Endodermal cell (in vitro differentiated cells): ENCODE results near the gene VIM. TPM values are rescaled to one million over a fixed set of nuclear protein-coding genes. Genes with fewer than 3 reads are reported as not detected.

Source experiments
- DNase-seq: peaks from one replicate; pipeline ENCODE4 v3.0.0-alpha.2; 2017
- H3K27ac ChIP-seq: 2 replicates; pipeline ENCODE4 v1.5.1; 2013; ENCODE audit warnings: mild to moderate bottlenecking, low read depth, low read length, moderate library complexity
- H3K27me3 ChIP-seq: 2 replicates; pipeline ENCODE4 v1.6.1; 2013; ENCODE audit warnings: mild to moderate bottlenecking, low read length, moderate library complexity; ENCODE audit not compliant: insufficient read depth, control insufficient read depth, poor library complexity, severe bottlenecking
- H3K36me3 ChIP-seq: 2 replicates; pipeline ENCODE4 v1.7.0; 2013; ENCODE audit warnings: mild to moderate bottlenecking, low read length, moderate library complexity; ENCODE audit not compliant: control insufficient read depth, insufficient read depth
- H3K4me1 ChIP-seq: one replicate; pipeline ENCODE4 v1.7.0; 2013; ENCODE audit warnings: low read length; ENCODE audit not compliant: control insufficient read depth, insufficient read depth
- H3K4me3 ChIP-seq: 2 replicates; pipeline ENCODE4 v1.5.1; 2013; ENCODE audit warnings: mild to moderate bottlenecking, low read length, moderate library complexity
- H3K9ac ChIP-seq: 2 replicates; pipeline ENCODE4 v1.6.1; 2013; ENCODE audit warnings: mild to moderate bottlenecking, low read length, moderate library complexity; ENCODE audit not compliant: poor library complexity, severe bottlenecking; ENCODE audit errors: extremely low read depth
- H3K9me3 ChIP-seq: 2 replicates; pipeline ENCODE4 v1.6.1; 2013; ENCODE audit warnings: mild to moderate bottlenecking, low read length, moderate library complexity; ENCODE audit not compliant: control insufficient read depth
- H3K27ac Mint-ChIP-seq: 2 replicates; pipeline ENCODE4 v1.8.0; 2020; ENCODE audit warnings: mixed read lengths
- H3K27me3 Mint-ChIP-seq: 2 replicates; pipeline ENCODE4 v1.8.0; 2021; ENCODE audit warnings: mild to moderate bottlenecking, mixed read lengths; ENCODE audit not compliant: insufficient read depth
- H3K36me3 Mint-ChIP-seq: 2 replicates; pipeline ENCODE4 v1.8.0; 2020; ENCODE audit warnings: low read depth, mixed read lengths
- H3K4me1 Mint-ChIP-seq: 2 replicates; pipeline ENCODE4 v1.8.0; 2020; ENCODE audit warnings: mixed read lengths
- H3K4me3 Mint-ChIP-seq: 2 replicates; pipeline ENCODE4 v1.8.0; 2020; ENCODE audit warnings: mild to moderate bottlenecking, moderate library complexity, mixed read lengths
- H3K9me3 Mint-ChIP-seq: 2 replicates; pipeline ENCODE4 v1.8.0; 2020; ENCODE audit warnings: mild to moderate bottlenecking, mixed read lengths
- WGBS, 2 experiments: methylation state at CpG; one replicate each; pipeline versions ENCODE4 v1.1.5 to v1.1.7; 2013; ENCODE audit warnings: missing lambda C conversion rate in 2 of 2, mixed read lengths in 1 of 2; ENCODE audit not compliant: insufficient coverage in 1 of 2, insufficient read length in 1 of 2; 5-methylcytosine and 5-hydroxymethylcytosine counted together
- total RNA-seq, 2 donors: library from RNA; stranded (reverse); fragmentation: NEBNext Ultra II Directional in 1 of 2; extraction: Animal tissue kit (Norgen Biotek cat#: 25700) in 1 of 2; gene quantifications; 2 replicates in 1 of 2; 3 replicates in 1 of 2; pipeline ENCODE4 v1.2.1, GENCODE V29; 2021
- TF ChIP-seq, protein P1 (sequence below): fragments of 200-600 bp; sonication (generic); conservative IDR thresholded peaks from 2 replicates; pipeline ENCODE4 v1.5.0; 2021; ENCODE audit warnings: antibody characterized with exemption, mild to moderate bottlenecking

VIM gene
- total RNA-seq, 2 donors from 2014 or later: 84.3 to 155 TPM

DNA sequence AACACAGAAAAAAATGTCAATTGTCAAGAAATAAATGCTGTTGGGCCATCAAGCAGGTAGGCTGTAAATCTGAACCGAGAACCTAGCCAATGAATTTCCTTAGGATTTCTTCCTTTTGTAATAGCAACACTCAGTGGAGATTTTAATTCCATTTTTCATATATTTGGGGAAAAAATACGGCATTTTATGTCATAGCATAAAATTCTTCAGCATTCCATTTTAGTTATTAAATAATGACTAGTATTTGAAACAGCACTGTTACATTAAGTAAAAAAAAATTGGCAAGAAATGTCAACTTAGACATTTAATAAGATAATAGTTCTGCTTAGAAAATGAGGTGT is 12.3 kb upstream of the VIM start:
- peaks cover 4% of the 10 kb centered on the region for H3K27me3 Mint-ChIP-seq

DNA sequence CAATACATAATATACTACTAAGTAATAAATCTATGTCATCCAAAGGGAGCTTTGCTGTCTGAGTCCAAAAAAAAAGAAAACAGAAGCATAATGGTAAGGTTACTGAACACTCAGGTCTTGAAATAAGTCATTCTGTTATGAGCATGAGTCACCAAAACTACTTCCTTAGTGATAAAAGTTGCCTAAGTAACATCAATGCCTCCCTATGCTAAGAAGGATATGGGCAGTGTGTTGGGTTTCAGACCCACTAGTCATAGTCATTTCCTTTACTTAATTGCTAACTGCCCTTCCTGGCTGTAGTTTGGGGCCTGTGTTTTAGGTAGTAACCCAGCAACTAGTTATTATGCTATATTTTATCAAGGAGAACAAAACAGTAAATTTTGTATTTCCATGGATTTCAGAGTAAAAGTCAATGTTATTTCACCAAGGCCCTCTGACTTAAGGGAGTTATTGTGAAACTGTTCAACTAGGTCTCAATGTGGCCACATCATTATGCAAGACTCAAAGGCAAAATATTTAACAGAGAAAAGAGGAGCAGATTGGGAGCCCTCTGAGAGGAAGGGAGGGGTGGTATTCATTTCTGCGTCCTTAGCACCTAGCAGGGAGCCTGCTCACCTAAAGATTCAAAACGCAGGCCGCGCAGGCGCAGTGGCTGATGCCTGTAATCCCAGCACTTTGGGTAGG is 11.7 kb upstream of the VIM start:
- no peaks in the 10 kb centered on the region for H3K36me3 ChIP-seq
- no peaks in the 10 kb centered on the region for H3K9me3 ChIP-seq
- DNase-seq: peak; percentile 83
- no peak overlapping the region for H3K27ac ChIP-seq
- TF ChIP-seq, protein P1, sequence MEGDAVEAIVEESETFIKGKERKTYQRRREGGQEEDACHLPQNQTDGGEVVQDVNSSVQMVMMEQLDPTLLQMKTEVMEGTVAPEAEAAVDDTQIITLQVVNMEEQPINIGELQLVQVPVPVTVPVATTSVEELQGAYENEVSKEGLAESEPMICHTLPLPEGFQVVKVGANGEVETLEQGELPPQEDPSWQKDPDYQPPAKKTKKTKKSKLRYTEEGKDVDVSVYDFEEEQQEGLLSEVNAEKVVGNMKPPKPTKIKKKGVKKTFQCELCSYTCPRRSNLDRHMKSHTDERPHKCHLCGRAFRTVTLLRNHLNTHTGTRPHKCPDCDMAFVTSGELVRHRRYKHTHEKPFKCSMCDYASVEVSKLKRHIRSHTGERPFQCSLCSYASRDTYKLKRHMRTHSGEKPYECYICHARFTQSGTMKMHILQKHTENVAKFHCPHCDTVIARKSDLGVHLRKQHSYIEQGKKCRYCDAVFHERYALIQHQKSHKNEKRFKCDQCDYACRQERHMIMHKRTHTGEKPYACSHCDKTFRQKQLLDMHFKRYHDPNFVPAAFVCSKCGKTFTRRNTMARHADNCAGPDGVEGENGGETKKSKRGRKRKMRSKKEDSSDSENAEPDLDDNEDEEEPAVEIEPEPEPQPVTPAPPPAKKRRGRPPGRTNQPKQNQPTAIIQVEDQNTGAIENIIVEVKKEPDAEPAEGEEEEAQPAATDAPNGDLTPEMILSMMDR: no peak
- H3K27ac Mint-ChIP-seq: no peak overlapping the region
- WGBS, 2 experiments: 65 to 66% methylated on average over 5 of the region's 5 CpGs
- H3K4me3 ChIP-seq: no peak overlapping the region
- no peaks in the 10 kb centered on the region for H3K9me3 Mint-ChIP-seq
- no peaks in the 10 kb centered on the region for H3K27me3 ChIP-seq
- H3K36me3 Mint-ChIP-seq: no peaks in the 10 kb centered on the region
- no peak overlapping the region for H3K4me3 Mint-ChIP-seq
- peaks cover 13% of the 10 kb centered on the region for H3K4me1 Mint-ChIP-seq
- no peak overlapping the region for H3K9ac ChIP-seq
- peaks cover 4% of the 10 kb centered on the region for H3K4me1 ChIP-seq
- H3K27me3 Mint-ChIP-seq: no peaks in the 10 kb centered on the region

More for the DNA sequence above, 12.3 kb upstream of the VIM start:
- Histone ChIP-seq H3K27me3 (no peaks in the 10 kb centered on the region), H3K27ac (no peak overlapping the region), H3K36me3 (no peaks in the 10 kb centered on the region), H3K9ac (no peak overlapping the region), H3K4me1 (peaks cover 4% of the 10 kb centered on the region), H3K4me3 (no peak overlapping the region), H3K9me3 (no peaks in the 10 kb centered on the region)
- Mint-ChIP-seq H3K36me3 (no peaks in the 10 kb centered on the region), H3K9me3 (no peaks in the 10 kb centered on the region), H3K27ac (no peak overlapping the region), H3K4me3 (no peak overlapping the region), H3K4me1 (peaks cover 13% of the 10 kb centered on the region)
- WGBS, 2 experiments: 89% methylated on average over 2 of the region's 2 CpGs; no CpG with 5 or more reads in 1 of the 2 experiments
- DNase-seq: no peak
- TF ChIP-seq, protein P1: no peak

GRCh38 chr10:17216901-17217395 is 11.1 kb upstream of the VIM start:
- H3K4me1 ChIP-seq: peaks cover 4% of the 10 kb centered on the region
- DNase-seq: no peak
- Mint-ChIP-seq H3K4me1 (peaks cover 13% of the 10 kb centered on the region), H3K4me3 (no peak overlapping the region), H3K27ac (no peak overlapping the region), H3K9me3 (no peaks in the 10 kb centered on the region), H3K36me3 (no peaks in the 10 kb centered on the region), H3K27me3 (no peaks in the 10 kb centered on the region)
- no peaks in the 10 kb centered on the region for H3K27me3 ChIP-seq
- no peak overlapping the region for H3K9ac ChIP-seq
- 82 to 93% methylated on average over 3 to 6 of the region's 6 CpGs for WGBS, 2 experiments
- no peak overlapping the region for H3K4me3 ChIP-seq
- TF ChIP-seq, protein P1: no peak
- no peaks in the 10 kb centered on the region for H3K9me3 ChIP-seq
- H3K27ac ChIP-seq: no peak overlapping the region
- no peaks in the 10 kb centered on the region for H3K36me3 ChIP-seq
